ENCODE data around the gene EPC2. TPM values are rescaled to one million over a fixed set of nuclear protein-coding genes. Genes with fewer than 3 reads are reported as not detected.

EPC2 gene
- total and polyA plus RNA-seq, 2 experiments from 2014 or later, result 6.3 to 27.0 TPM

GRCh38 chr2:148812306-148812705 is 167.8 kb downstream of the EPC2 start:
- H3K4me3 ChIP-seq, result no peak overlapping the region
- no peaks in the 10 kb centered on the region for H3K79me2 ChIP-seq (replicated peaks; ENCODE audit: insufficient read depth)
- H3K4me2 ChIP-seq, result no peak overlapping the region
- 0 out of 2 replicates have a peak overlapping the region, but pooled peaks have one; percentile 28 for H2AFZ ChIP-seq
- ATAC-seq (no peak), DNase-seq (ENCODE audit: low spot score) (no peak)
- H3K27ac ChIP-seq (ENCODE audit: low read depth), result no peak overlapping the region
- Mint-ChIP-seq H3K36me3 (ENCODE audit: low read depth) (peaks cover 5% of the 10 kb centered on the region; the same call in 1 of the 3 replicates), H3K4me1 (peaks cover 51% of the 10 kb centered on the region), H3K27me3 (ENCODE audit: insufficient read depth, low read depth, poor library complexity) (peaks cover 18% of the 10 kb centered on the region), H3K4me3 (no peak overlapping the region), H3K9me3 (peaks cover 7% of the 10 kb centered on the region), H3K27ac (peak overlapping the region; percentile 55; the same call in 1 of the 2 replicates)
- H3K4me1 ChIP-seq (ENCODE audit: insufficient read depth), result peaks cover 31% of the 10 kb centered on the region
- no peaks in the 10 kb centered on the region for H3F3A ChIP-seq (replicated peaks; ENCODE audit: low read depth)
- no peaks in the 10 kb centered on the region for H3K36me3 ChIP-seq (ENCODE audit: insufficient read depth)
- H4K20me1 ChIP-seq (replicated peaks; ENCODE audit: insufficient read depth), result no peaks in the 10 kb centered on the region
- TF ChIP-seq ZNF114 (CRISPR knock-in tag; IDR thresholded peaks at IDR 0.05) (no peak), EZH2 (IDR thresholded peaks at IDR 0.05; ENCODE audit: low read depth, unreplicated experiment) (no peak), REST (IDR thresholded peaks at IDR 0.05; ENCODE audit: unreplicated experiment) (no peak), JUNB (IDR thresholded peaks at IDR 0.05; ENCODE audit: unreplicated experiment) (no peak), ETS1 (IDR thresholded peaks at IDR 0.05) (no peak), EZH2phosphoT487 (IDR thresholded peaks at IDR 0.05; ENCODE audit: unreplicated experiment) (no peak), POLR2AphosphoS5 (IDR thresholded peaks at IDR 0.05; ENCODE audit: low read depth) (no peak), CREB1 (CRISPR knock-in tag; IDR thresholded peaks at IDR 0.05; ENCODE audit: low read depth) (no peak), STAT1 (IDR thresholded peaks at IDR 0.05; ENCODE audit: unreplicated experiment) (no peak), NANOG (IDR thresholded peaks at IDR 0.05; ENCODE audit: borderline replicate concordance) (no peak), ZNF331 (CRISPR knock-in tag; IDR thresholded peaks at IDR 0.05; ENCODE audit: low read depth) (no peak)
- TF ChIP-seq, protein P1, sequence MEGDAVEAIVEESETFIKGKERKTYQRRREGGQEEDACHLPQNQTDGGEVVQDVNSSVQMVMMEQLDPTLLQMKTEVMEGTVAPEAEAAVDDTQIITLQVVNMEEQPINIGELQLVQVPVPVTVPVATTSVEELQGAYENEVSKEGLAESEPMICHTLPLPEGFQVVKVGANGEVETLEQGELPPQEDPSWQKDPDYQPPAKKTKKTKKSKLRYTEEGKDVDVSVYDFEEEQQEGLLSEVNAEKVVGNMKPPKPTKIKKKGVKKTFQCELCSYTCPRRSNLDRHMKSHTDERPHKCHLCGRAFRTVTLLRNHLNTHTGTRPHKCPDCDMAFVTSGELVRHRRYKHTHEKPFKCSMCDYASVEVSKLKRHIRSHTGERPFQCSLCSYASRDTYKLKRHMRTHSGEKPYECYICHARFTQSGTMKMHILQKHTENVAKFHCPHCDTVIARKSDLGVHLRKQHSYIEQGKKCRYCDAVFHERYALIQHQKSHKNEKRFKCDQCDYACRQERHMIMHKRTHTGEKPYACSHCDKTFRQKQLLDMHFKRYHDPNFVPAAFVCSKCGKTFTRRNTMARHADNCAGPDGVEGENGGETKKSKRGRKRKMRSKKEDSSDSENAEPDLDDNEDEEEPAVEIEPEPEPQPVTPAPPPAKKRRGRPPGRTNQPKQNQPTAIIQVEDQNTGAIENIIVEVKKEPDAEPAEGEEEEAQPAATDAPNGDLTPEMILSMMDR (conservative IDR thresholded peaks at IDR 0.05; ENCODE audit: low read depth in 2 of 2), result no peak
- TF ChIP-seq, protein P2, sequence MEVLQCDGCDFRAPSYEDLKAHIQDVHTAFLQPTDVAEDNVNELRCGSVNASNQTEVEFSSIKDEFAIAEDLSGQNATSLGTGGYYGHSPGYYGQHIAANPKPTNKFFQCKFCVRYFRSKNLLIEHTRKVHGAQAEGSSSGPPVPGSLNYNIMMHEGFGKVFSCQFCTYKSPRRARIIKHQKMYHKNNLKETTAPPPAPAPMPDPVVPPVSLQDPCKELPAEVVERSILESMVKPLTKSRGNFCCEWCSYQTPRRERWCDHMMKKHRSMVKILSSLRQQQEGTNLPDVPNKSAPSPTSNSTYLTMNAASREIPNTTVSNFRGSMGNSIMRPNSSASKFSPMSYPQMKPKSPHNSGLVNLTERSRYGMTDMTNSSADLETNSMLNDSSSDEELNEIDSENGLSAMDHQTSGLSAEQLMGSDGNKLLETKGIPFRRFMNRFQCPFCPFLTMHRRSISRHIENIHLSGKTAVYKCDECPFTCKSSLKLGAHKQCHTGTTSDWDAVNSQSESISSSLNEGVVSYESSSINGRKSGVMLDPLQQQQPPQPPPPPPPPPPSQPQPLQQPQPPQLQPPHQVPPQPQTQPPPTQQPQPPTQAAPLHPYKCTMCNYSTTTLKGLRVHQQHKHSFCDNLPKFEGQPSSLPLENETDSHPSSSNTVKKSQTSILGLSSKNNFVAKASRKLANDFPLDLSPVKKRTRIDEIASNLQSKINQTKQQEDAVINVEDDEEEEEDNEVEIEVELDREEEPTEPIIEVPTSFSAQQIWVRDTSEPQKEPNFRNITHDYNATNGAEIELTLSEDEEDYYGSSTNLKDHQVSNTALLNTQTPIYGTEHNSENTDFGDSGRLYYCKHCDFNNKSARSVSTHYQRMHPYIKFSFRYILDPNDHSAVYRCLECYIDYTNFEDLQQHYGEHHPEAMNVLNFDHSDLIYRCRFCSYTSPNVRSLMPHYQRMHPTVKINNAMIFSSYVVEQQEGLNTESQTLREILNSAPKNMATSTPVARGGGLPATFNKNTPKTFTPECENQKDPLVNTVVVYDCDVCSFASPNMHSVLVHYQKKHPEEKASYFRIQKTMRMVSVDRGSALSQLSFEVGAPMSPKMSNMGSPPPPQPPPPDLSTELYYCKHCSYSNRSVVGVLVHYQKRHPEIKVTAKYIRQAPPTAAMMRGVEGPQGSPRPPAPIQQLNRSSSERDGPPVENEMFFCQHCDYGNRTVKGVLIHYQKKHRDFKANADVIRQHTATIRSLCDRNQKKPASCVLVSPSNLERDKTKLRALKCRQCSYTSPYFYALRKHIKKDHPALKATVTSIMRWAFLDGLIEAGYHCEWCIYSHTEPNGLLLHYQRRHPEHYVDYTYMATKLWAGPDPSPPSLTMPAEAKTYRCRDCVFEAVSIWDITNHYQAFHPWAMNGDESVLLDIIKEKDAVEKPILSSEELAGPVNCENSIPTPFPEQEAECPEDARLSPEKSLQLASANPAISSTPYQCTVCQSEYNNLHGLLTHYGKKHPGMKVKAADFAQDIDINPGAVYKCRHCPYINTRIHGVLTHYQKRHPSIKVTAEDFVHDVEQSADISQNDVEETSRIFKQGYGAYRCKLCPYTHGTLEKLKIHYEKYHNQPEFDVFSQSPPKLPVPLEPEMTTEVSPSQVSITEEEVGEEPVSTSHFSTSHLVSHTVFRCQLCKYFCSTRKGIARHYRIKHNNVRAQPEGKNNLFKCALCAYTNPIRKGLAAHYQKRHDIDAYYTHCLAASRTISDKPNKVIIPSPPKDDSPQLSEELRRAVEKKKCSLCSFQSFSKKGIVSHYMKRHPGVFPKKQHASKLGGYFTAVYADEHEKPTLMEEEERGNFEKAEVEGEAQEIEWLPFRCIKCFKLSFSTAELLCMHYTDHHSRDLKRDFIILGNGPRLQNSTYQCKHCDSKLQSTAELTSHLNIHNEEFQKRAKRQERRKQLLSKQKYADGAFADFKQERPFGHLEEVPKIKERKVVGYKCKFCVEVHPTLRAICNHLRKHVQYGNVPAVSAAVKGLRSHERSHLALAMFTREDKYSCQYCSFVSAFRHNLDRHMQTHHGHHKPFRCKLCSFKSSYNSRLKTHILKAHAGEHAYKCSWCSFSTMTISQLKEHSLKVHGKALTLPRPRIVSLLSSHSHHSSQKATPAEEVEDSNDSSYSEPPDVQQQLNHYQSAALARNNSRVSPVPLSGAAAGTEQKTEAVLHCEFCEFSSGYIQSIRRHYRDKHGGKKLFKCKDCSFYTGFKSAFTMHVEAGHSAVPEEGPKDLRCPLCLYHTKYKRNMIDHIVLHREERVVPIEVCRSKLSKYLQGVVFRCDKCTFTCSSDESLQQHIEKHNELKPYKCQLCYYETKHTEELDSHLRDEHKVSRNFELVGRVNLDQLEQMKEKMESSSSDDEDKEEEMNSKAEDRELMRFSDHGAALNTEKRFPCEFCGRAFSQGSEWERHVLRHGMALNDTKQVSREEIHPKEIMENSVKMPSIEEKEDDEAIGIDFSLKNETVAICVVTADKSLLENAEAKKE (CRISPR knock-in tag; IDR thresholded peaks at IDR 0.05), result no peak
- H3K27me3 ChIP-seq (ENCODE audit: insufficient read depth), result no peaks in the 10 kb centered on the region
- no peaks in the 10 kb centered on the region for H3K9me2 ChIP-seq (ENCODE audit: insufficient read depth)

All from GM23338 (cell line).